ENCODE measurements around the gene ARFGEF3.
"Not testable (repeated sequence)": the region's sequence is repeated elsewhere in the genome, so short reads cannot be mapped to it uniquely, and the experiment has no call there.

The ARFGEF3 gene, protein sequence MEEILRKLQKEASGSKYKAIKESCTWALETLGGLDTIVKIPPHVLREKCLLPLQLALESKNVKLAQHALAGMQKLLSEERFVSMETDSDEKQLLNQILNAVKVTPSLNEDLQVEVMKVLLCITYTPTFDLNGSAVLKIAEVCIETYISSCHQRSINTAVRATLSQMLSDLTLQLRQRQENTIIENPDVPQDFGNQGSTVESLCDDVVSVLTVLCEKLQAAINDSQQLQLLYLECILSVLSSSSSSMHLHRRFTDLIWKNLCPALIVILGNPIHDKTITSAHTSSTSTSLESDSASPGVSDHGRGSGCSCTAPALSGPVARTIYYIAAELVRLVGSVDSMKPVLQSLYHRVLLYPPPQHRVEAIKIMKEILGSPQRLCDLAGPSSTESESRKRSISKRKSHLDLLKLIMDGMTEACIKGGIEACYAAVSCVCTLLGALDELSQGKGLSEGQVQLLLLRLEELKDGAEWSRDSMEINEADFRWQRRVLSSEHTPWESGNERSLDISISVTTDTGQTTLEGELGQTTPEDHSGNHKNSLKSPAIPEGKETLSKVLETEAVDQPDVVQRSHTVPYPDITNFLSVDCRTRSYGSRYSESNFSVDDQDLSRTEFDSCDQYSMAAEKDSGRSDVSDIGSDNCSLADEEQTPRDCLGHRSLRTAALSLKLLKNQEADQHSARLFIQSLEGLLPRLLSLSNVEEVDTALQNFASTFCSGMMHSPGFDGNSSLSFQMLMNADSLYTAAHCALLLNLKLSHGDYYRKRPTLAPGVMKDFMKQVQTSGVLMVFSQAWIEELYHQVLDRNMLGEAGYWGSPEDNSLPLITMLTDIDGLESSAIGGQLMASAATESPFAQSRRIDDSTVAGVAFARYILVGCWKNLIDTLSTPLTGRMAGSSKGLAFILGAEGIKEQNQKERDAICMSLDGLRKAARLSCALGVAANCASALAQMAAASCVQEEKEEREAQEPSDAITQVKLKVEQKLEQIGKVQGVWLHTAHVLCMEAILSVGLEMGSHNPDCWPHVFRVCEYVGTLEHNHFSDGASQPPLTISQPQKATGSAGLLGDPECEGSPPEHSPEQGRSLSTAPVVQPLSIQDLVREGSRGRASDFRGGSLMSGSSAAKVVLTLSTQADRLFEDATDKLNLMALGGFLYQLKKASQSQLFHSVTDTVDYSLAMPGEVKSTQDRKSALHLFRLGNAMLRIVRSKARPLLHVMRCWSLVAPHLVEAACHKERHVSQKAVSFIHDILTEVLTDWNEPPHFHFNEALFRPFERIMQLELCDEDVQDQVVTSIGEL (N-terminal part only)

DNA sequence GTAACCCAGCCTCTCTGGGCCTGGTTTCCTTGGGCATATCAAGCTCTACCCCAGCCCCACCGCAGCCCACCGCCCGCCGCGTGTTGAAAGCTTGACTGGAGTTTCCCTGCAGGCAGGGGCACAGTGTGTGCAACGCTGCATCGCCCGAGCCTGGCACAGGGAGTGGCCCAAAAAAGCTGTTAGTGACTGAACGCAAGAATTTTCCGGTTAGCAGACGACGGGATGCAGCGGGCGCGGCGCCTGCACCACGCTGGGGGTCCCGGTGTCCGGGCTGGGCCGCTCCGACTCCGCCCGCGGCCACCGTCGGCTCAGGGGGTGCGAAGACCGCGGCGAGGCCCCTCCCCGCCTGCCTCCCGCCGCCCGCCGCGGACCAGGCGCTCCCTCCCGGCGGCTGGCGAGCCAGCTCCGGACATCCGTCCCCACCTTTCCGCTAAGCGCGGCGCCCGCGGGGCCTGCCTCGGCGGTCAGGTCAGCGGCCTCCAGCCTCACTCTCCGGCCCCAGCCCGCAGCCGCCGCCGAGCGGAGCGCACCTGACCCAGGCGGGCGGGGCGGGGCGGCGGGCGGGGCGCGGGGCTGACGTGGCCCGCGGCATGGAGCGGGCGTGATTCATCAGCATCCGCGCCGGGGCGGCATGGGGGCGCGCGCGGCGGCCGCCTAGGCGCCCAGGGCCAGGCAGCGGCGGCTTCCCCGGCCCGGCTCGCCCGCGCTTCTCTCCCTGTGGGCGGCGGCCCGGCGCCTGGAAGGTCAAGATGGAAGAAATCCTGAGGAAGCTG is at the start of gene ARFGEF3:
TSS of gene ARFGEF3 (plus strand) at position 602 of the 773 bp plus-strand sequence. CDS start at position 750, 148 bp downstream.
- peak; percentile 70 for DNase-seq

DNA sequence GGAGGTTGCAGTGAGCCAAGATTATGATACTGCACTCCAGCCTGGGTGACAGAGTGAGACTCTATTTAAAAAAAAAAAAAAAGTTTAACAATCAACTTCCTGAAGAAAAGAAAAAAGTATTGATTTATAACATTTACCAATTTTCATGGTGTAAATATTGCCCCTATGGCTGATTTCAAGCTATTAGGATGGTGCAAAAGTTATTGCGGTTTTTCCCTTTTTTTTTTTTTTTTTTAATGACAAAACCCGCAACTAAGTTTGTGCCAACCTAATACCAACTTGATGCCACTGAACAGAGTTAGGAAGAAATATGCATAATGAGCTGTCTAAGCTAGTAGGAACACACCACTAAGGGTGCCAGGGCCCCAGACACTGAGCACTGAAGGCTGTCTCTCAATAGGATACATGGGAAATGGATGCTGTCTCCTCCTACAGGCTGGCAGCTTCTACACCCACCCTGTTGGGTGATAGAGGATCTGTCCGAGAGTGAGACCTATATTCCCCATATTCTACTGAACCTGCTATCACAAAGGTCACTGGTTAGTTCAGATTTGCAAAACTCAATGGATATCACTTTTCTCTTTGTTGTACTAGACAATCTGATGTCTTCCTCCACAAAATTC is 48.0 kb upstream of the ARFGEF3 start:
- no peak for DNase-seq

GRCh38 chr6:138115201-138115600 is 46.5 kb upstream of the ARFGEF3 start:
- no peak for DNase-seq

GRCh38 chr6:138115877-138116660 is 45.7 kb upstream of the ARFGEF3 start:
- DNase-seq: peak; percentile 26

GRCh38 chr6:138116661-138116999 is 45.1 kb upstream of the ARFGEF3 start:
- DNase-seq: no peak

GRCh38 chr6:138117376-138117914 is 44.3 kb upstream of the ARFGEF3 start:
- DNase-seq: no peak

GRCh38 chr6:138119229-138119628 is 42.5 kb upstream of the ARFGEF3 start:
- DNase-seq: not testable (repeated sequence)

DNA sequence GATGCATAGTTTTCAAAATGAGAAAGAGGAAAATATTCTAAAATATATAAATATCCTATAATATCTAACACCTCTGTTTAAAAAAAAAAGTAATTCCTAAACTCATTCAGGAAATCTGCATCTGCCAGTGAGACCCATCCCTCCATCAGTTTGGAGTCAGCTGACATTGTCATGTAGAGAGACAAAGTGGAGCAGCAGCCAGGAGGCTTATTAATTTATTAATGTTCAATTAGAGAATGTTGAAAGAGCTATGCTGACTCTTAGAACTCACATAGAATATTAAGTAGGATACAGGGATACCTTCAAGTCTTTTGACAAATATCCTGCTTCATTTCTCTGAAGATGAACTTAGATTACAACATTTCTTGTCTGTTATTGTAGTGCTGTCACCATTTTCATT is 41.8 kb upstream of the ARFGEF3 start:
- no peak for DNase-seq

DNA sequence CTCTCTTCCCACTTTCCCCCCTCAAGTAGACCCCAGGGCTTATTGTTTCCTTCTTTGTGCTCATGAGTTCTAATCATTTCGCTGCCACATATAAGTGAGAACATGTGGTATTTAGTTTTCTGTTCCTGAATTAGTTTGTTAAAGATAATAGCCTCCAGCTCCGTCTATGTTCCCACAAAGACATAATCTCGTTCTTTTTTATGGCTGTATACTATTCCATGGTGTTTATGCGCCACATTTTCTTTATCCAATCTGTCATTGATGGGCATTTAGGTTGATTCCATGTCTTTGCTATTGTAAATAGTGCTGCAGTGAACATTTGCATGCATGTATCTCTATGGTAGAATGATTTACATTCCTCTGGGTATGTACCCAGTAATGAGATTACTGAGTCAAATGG is 37.6 kb upstream of the ARFGEF3 start:
- no peak for DNase-seq

DNA sequence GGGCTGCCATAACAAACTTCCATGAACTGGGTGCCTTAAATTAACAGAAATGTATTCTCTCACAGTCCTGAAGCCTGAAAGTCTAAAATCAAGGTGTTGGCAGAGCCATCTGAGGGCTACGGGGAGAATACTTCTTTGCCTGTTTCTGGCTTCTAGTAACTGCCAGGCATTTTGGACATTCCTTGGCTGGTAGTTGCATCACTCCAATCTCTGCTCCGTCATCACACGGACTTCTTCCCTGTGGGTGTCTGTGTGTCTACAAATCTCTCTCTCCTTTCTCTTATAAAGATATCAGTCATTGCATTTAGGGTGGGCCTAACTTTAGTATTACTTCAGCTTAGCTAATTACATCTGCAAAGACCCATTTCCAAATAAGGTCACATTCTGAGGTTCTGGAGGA is 33.6 kb upstream of the ARFGEF3 start:
- DNase-seq: no peak

DNA sequence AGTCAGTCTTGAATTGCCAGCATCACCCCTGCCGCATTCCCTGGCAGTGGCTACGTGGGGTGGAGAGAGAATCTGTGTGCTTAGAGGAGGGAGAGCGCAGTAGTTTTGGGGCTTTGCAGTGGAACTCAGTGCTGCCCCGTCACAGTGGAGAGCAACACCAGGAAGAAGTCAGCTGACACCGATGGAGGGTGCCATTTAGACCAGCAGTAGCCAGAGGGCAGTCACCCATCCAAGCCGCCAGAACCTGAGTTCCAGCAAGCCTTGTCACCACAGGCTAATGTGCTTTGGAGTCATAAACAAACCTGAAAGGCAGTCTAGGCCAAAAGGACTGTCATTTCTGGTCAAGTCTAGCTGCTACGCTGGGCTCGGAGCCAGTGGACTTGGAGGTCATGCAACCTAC is 32.5 kb upstream of the ARFGEF3 start:
- DNase-seq: no peak

GRCh38 chr6:138142806-138143205 is 18.9 kb upstream of the ARFGEF3 start:
- no peak for DNase-seq

DNA sequence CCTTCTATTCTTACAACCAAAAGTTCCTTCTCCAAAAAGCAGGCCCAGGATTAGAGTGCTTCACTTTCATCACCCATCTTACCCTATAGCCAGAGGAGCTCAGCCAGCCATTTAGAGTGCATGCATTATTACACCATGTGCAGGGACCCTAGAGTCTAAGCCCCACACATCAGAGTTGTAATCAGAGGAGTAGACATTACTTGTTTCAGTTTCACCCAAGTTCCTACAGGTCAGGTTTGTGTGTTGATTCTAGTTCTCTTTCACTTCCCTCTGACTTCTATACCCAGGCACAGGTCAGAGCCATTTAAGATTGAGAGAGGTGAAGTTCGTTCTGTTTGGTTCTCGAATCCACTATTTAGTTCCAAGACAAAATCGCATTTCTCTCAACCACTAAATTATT is 16.3 kb upstream of the ARFGEF3 start:
- no peak for DNase-seq

DNA sequence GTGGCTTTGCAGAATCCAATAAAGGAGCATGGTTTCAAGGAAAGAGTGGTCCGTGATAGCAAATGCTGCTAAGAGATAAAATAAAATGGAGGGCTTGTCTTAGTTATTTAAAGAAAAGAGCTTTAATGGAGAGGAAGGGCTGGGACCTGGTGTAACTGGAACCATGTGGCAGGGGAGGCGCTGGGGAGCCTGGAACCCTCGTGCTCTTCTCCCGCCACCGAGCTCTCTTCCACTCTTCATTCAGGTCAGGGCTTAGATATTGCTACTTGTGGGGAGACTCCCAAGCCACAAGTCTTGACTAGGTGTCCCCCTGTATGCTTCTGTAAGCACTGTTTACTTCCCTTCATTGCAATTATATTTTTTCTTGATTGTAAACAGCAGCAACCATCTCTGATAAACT is 15.2 kb upstream of the ARFGEF3 start:
- DNase-seq: no peak

- DNase-seq: no peak
Observed at GRCh38 chr6:138155443-138155842, 6.3 kb upstream of the ARFGEF3 start.

DNA sequence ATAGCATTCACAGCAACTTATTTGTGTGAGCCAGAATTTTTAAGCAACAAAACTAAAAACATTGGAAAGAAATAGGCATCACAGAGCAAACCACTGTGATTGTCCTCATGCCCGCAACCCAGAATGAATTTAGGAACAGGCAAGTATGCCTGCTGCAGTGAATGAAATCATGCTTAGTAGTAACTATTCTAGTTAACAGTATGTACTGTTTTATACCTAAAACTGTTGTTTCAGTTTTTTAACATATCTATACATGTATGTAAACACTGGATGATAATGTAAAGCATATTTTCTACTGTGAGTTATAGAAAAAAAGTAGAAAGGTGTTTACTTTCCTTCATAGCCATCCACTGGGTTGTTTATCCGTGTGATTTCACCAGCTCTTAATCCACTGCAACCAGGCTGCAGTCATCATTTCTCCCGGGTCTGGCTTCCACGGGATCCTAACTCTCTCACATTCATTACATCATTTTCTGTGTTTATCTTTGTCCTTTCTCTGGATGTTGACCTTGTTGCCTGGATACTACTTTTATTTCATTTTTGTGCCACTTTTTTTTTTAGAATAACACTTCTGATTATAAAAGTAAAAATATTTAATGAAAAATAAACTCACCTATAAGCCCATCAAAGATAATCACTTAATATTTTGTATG is 3.6 kb upstream of the ARFGEF3 start:
- no peak for DNase-seq

DNA sequence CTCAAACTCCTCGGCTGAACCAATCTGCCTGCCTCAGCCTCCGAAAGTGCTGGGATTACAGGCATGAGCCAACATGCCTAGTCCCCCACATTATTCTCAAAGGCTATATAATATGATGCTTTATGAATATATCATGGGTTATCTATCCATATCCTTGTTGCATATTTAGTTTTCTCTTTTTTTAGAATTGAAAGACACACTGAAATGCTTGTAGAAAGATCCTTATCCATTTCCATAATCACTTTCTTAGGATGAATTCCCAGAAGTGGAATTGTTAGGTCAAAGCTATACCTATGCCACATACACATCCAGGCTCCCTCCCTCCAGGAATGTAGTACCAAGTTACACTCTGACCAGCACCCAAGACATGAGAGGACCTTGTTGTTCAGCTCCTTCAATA is 2.5 kb upstream of the ARFGEF3 start:
- DNase-seq: no peak

GRCh38 chr6:138160329-138161087 is 1.2 kb upstream of the ARFGEF3 start:
- DNase-seq: no peak

DNA sequence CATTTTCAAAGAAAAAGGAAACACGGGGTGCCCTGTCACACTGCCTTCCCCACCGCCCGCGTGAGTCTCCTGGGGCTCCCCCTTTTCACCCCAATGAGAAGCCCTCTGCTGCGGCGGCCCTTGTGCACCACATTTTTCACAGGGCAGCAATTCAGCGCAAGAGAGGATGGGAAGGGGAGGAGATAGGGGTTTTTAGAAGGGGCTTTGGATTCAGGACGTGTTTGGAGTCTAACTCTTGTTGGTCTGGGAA is 726 bp upstream of the ARFGEF3 start:
- no peak for DNase-seq

All from stimulated activated CD4-positive, alpha-beta T cell treated with anti-CD3 and anti-CD28 coated beads, Interleukin-4, amount 100 ng/mL, for 1 hour (primary cell).